A673 (cell line): ENCODE measurements around the gene PCCA.

Experiments used
- EZH2 ChIP-seq: fragments of 200-600 bp; sonication (generic); IDR thresholded peaks from 2 replicates; pipeline ENCODE4 v1.6.1; 2017; ENCODE audit warnings: borderline replicate concordance, low read depth, mild to moderate bottlenecking, mixed read lengths, antibody characterized with exemption, low read length; ENCODE audit not compliant: poor library complexity, severe bottlenecking
- TF ChIP-seq, protein P1 (sequence below): fragments of 300-800, 200-600 bp; sonication (generic); conservative IDR thresholded peaks from 2 replicates; pipeline ENCODE4 v1.5.1; 2017; ENCODE audit warnings: low read depth, mild to moderate bottlenecking, antibody characterized with exemption, low read length, moderate library complexity, mixed read lengths

DNA sequence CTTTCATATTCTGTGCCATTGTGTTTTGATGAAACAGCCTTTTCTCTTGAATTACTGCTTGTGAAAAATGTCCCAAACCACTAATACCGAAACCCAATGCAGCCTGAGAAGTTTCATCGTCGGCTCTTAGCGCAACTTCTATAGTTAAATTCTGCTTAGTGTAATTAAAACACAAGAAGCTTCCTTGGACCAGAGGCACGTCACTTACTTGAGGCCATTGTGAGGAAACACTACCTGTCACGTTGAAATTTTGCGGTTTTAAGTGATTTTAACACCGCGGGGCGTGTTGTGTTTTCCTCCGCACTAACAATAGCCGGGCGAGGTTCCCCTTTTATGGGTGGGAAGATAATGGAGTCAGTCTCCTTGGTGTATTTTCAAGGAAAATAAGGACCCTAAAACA is 428.8 kb downstream of the PCCA start:
- TF ChIP-seq, protein P1, sequence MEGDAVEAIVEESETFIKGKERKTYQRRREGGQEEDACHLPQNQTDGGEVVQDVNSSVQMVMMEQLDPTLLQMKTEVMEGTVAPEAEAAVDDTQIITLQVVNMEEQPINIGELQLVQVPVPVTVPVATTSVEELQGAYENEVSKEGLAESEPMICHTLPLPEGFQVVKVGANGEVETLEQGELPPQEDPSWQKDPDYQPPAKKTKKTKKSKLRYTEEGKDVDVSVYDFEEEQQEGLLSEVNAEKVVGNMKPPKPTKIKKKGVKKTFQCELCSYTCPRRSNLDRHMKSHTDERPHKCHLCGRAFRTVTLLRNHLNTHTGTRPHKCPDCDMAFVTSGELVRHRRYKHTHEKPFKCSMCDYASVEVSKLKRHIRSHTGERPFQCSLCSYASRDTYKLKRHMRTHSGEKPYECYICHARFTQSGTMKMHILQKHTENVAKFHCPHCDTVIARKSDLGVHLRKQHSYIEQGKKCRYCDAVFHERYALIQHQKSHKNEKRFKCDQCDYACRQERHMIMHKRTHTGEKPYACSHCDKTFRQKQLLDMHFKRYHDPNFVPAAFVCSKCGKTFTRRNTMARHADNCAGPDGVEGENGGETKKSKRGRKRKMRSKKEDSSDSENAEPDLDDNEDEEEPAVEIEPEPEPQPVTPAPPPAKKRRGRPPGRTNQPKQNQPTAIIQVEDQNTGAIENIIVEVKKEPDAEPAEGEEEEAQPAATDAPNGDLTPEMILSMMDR: no peak
- no peak for TF ChIP-seq EZH2
